A673 (cell line): ENCODE results near the gene GMPPB. TPM values are rescaled to one million over a fixed set of nuclear protein-coding genes. Genes with fewer than 3 reads are reported as not detected.
"Not testable (repeated sequence)": the region's sequence is repeated elsewhere in the genome, so short reads cannot be mapped to it uniquely, and the experiment has no call there.

ENCODE experiments used
- BruUV-seq: library from RNA; stranded (reverse); fragments of 400-500 nt; replicated peaks from 2 replicates; lab custom pipeline; 2021; lab: Mats Ljungman, UMichigan
- CTCF ChIA-PET: fragments of 300-600 bp; sonication (Branson Sonifier 250); formaldehyde crosslinking; loops from one replicate; lab custom pipeline; 2022; ENCODE audit warnings: antibody characterized with exemption; lab: Charles Lee
- POLR2A ChIA-PET: fragments of 300-600 bp; sonication (Branson Sonifier 250); formaldehyde crosslinking; loops from one replicate; lab custom pipeline; 2022; ENCODE audit warnings: antibody characterized with exemption; ENCODE audit not compliant: low non-redundant PET; lab: Charles Lee
- DNase-seq: peaks from one replicate; pipeline ENCODE4 v3.0.0-alpha.2; 2015; ENCODE audit warnings: low spot score
- H3K27ac ChIP-seq: fragments of 200-600 bp; sonication (generic); 2 replicates; pipeline ENCODE4 v1.5.1; 2016; ENCODE audit warnings: mixed run types, low read depth, mild to moderate bottlenecking, mixed read lengths, antibody characterized with exemption, low read length; ENCODE audit not compliant: poor library complexity, severe bottlenecking
- H3K27me3 ChIP-seq: fragments of 200-600 bp; sonication (generic); replicated peaks from 2 replicates; pipeline ENCODE4 v1.6.1; 2017; ENCODE audit warnings: mixed run types, low read depth, mild to moderate bottlenecking, mixed read lengths, antibody characterized with exemption, low read length; ENCODE audit not compliant: insufficient read depth, poor library complexity
- H3K36me3 ChIP-seq: fragments of 200-600 bp; sonication (generic); 2 replicates; pipeline ENCODE4 v1.6.1; 2016; ENCODE audit warnings: mixed run types, mild to moderate bottlenecking, mixed read lengths, antibody characterized with exemption, low read length; ENCODE audit not compliant: insufficient read depth, poor library complexity, severe bottlenecking
- H3K4me1 ChIP-seq: fragments of 200-600 bp; sonication (generic); 2 replicates; pipeline ENCODE4 v1.6.1; 2017; ENCODE audit warnings: mixed run types, mild to moderate bottlenecking, mixed read lengths, antibody characterized with exemption, low read length; ENCODE audit not compliant: insufficient read depth, poor library complexity, severe bottlenecking
- H3K4me3 ChIP-seq: fragments of 200-600 bp; sonication (generic); 2 replicates; pipeline ENCODE4 v1.5.1; 2016; ENCODE audit warnings: low read depth, mixed run types, mild to moderate bottlenecking, mixed read lengths, low read length; ENCODE audit not compliant: poor library complexity, severe bottlenecking
- H3K9me3 ChIP-seq: fragments of 200-600 bp; sonication (generic); 2 replicates; pipeline ENCODE4 v1.6.1; 2016; ENCODE audit warnings: mixed run types, low read depth, mild to moderate bottlenecking, mixed read lengths, antibody characterized with exemption, low read length; ENCODE audit not compliant: poor library complexity, severe bottlenecking
- intact Hi-C: fragments of 100-400 bp; cut with micrococcal nuclease; formaldehyde crosslinking; loops from one replicate; pipeline ENCODE4 v1.10.0; 2022; ENCODE audit not compliant: unreplicated experiment
- total RNA-seq: library from RNA; stranded (reverse); gene quantifications from 2 replicates; pipeline ENCODE4 v1.2.3, GENCODE V29; 2021

GMPPB gene
- total RNA-seq, 1 experiment from 2014 or later = 15.2 TPM

- DNase-seq, H3K27ac ChIP-seq, H3K36me3 ChIP-seq, BruUV-seq, POLR2A ChIA-PET, CTCF ChIA-PET, H3K4me3 ChIP-seq, H3K27me3 ChIP-seq, intact Hi-C loops, H3K9me3 ChIP-seq, H3K4me1 ChIP-seq: not testable (repeated sequence)
Measured at GRCh38 chr3:49687424-49687795, 36.3 kb downstream of the GMPPB start.

DNA sequence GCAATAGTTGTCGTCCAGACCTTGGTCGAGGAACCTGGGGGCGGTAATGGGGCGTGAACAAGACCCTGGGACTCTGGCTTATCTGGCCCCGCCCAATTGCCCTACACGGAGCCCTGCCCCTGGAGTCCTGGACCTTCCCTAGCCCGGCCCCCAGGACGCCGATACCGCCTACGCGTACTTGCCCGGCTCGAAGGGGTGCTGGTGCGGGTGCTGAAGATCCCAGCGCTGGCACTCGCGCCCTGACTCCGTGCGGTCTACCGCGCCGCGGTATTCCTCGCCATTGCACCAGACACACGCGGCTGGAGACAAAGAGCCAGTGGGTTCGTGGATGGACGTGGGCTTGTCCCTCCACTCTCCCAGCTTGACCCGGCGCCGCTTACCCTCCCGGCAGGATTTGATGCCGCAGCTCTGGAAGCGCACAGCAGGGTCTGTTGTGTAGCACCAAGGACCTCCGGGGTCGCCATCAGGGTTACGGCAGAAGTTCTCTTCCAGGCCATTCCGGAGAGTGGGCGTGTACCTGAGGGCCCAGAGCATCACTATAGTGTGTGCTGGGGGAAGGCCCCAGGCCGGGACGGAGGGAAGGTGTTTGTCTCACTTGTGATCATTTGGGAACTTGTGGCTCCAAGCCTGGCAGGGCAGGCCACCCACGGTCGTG, 36.9 kb downstream of the GMPPB start:
- peak; percentile 29 for DNase-seq
- H3K36me3 ChIP-seq, BruUV-seq, H3K27me3 ChIP-seq, POLR2A ChIA-PET, H3K9me3 ChIP-seq, H3K27ac ChIP-seq, intact Hi-C loops, H3K4me1 ChIP-seq, CTCF ChIA-PET: not testable (repeated sequence)
- peak overlapping the region; percentile 12 for H3K4me3 ChIP-seq

DNA sequence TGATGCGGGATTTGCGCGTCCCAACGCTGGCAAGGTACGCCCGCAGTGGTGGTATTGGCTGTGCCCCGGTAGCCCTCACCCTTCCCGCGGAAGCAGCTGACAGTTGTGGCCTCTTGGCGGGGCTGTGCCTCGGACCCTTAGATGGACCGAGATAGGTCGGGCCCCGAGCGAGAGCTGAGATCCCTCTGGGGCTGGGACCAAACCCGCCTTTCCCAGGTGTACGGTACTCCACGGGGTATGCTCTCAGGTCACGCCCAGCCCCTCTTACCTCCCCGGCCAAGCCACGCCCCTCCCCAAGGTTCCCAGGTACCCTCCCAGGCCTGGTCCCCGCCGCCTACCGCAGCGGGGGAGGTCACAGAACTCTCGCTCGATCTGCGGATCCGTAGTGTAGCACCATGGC, 37.4 kb downstream of the GMPPB start:
- BruUV-seq, H3K27ac ChIP-seq, DNase-seq, H3K27me3 ChIP-seq, POLR2A ChIA-PET, H3K4me1 ChIP-seq, H3K36me3 ChIP-seq, CTCF ChIA-PET, intact Hi-C loops, H3K9me3 ChIP-seq: not testable (repeated sequence)
- peak overlapping the region; percentile 12 for H3K4me3 ChIP-seq

- H3K4me1 ChIP-seq, H3K4me3 ChIP-seq, H3K36me3 ChIP-seq, intact Hi-C loops, CTCF ChIA-PET, H3K27me3 ChIP-seq, DNase-seq, H3K9me3 ChIP-seq, BruUV-seq, H3K27ac ChIP-seq, POLR2A ChIA-PET: not testable (repeated sequence)
Measured at GRCh38 chr3:49685846-49686245, 37.9 kb downstream of the GMPPB start.

DNA sequence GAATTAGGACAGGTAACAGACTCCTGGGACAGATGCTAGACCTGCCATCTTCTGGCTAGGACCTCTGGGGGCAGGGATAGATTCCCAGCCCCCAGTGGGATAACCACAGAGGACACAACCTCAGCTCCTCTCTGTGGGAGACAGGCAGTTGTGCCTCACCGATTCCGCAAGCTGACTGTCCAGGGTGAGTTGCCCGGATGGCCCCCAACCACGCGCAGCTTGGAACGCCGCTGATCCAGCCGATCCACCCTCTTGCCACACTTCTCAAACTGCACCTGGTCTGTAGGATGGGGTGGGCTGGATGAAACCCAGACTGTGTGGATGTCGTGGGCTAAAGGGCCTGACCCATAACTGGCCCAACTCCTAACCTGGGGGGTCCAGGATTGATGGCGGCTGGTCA, 38.6 kb downstream of the GMPPB start:
- BruUV-seq, CTCF ChIA-PET: not testable (repeated sequence)

GRCh38 chr3:49684453-49684852, 39.3 kb downstream of the GMPPB start:
- intact Hi-C loops, H3K27ac ChIP-seq, POLR2A ChIA-PET, H3K36me3 ChIP-seq, H3K4me1 ChIP-seq, DNase-seq, H3K4me3 ChIP-seq, CTCF ChIA-PET, H3K9me3 ChIP-seq, BruUV-seq, H3K27me3 ChIP-seq: not testable (repeated sequence)

More for the DNA sequence above, 38.6 kb downstream of the GMPPB start:
- H3K27ac ChIP-seq, DNase-seq, H3K27me3 ChIP-seq, intact Hi-C loops, H3K4me3 ChIP-seq, H3K36me3 ChIP-seq, H3K4me1 ChIP-seq, H3K9me3 ChIP-seq, POLR2A ChIA-PET: not testable (repeated sequence)
